Measurements from ENCODE around the gene ACBD7. TPM values are rescaled to one million over a fixed set of nuclear protein-coding genes. Genes with fewer than 3 reads are reported as not detected.
A peak's percentile ranks its signal among the peaks of the same experiment; 100 is the strongest.

ACBD7 gene
- total and polyA plus RNA-seq, 9 of the 15 experiments (the other 6 are each of a cell fraction or from before 2014, with no cell fraction given), result 0.21 to 3.2 (median 0.84) TPM

GRCh38 chr10:15088428-15089261, at the start of gene ACBD7 (continued):
- TF ChIP-seq, protein P1, sequence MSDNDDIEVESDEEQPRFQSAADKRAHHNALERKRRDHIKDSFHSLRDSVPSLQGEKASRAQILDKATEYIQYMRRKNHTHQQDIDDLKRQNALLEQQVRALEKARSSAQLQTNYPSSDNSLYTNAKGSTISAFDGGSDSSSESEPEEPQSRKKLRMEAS (CRISPR knock-in tag; IDR thresholded peaks at IDR 0.05), result peak; percentile 55; the same call in 1 of the 2 replicates
- TF ChIP-seq ESRRB (CRISPR knock-in tag; IDR thresholded peaks at IDR 0.05; ENCODE audit: borderline replicate concordance), result no peak
- TF ChIP-seq, protein P2, sequence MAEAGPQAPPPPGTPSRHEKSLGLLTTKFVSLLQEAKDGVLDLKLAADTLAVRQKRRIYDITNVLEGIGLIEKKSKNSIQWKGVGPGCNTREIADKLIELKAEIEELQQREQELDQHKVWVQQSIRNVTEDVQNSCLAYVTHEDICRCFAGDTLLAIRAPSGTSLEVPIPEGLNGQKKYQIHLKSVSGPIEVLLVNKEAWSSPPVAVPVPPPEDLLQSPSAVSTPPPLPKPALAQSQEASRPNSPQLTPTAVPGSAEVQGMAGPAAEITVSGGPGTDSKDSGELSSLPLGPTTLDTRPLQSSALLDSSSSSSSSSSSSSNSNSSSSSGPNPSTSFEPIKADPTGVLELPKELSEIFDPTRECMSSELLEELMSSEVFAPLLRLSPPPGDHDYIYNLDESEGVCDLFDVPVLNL (CRISPR knock-in tag; IDR thresholded peaks at IDR 0.05; ENCODE audit: low read depth), result peak; percentile 38; the same call in 1 of the 2 replicates
- TF ChIP-seq PURB (CRISPR knock-in tag; IDR thresholded peaks at IDR 0.05; ENCODE audit: low read depth), result no peak
- peak; percentile 42 for TF ChIP-seq RBBP5 (IDR thresholded peaks at IDR 0.05; ENCODE audit: borderline replicate concordance, insufficient read depth, low read length, poor library complexity, severe bottlenecking)
- TF ChIP-seq, protein P3, sequence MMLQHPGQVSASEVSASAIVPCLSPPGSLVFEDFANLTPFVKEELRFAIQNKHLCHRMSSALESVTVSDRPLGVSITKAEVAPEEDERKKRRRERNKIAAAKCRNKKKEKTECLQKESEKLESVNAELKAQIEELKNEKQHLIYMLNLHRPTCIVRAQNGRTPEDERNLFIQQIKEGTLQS (IDR thresholded peaks at IDR 0.05), result no peak
- TF ChIP-seq, protein P3 (CRISPR knock-in tag; conservative IDR thresholded peaks at IDR 0.05), result no peak
- 0 out of 2 replicates have a peak, but pooled peaks have one; percentile 5 for TF ChIP-seq KDM2B (CRISPR knock-in tag; IDR thresholded peaks at IDR 0.05)
- TF ChIP-seq BACH1 (tag; IDR thresholded peaks at IDR 0.05), result no peak
- no peak for TF ChIP-seq ZNF586 (CRISPR knock-in tag; conservative IDR thresholded peaks at IDR 0.05)
- no peak for TF ChIP-seq SMAD4 (CRISPR knock-in tag; conservative IDR thresholded peaks at IDR 0.05)
- TF ChIP-seq ASH1L (IDR thresholded peaks at IDR 0.05; ENCODE audit: borderline replicate concordance, low read depth, partially characterized antibody), result peak; percentile 61
- TF ChIP-seq, protein P4, sequence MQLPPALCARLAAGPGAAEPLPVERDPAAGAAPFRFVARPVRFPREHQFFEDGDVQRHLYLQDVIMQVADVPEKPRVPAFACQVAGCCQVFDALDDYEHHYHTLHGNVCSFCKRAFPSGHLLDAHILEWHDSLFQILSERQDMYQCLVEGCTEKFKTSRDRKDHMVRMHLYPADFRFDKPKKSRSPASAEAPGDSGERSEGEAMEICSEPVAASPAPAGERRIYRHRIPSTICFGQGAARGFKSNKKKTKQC (CRISPR knock-in tag; IDR thresholded peaks at IDR 0.05), result 0 out of 2 replicates have a peak, but pooled peaks have one; percentile 46
- no peak for TF ChIP-seq PHF21A (IDR thresholded peaks at IDR 0.05; ENCODE audit: borderline replicate concordance, low read depth)
- no peak for TF ChIP-seq RBM15 (IDR thresholded peaks at IDR 0.05; ENCODE audit: insufficient read depth, low read length)
